HepG2 (cell line): ENCODE data around the gene SOST. TPM values are rescaled to one million over a fixed set of nuclear protein-coding genes. Genes with fewer than 3 reads are reported as not detected.

Experiments used
- CREB1 ChIP-seq, 2 experiments: fragments of 450-650 bp in 1 of 2; IDR thresholded peaks; 2 replicates each; pipeline ENCODE4 v1.6.1; 2016 to 2017; ENCODE audit warnings: control low read depth in 1 of 2, mild to moderate bottlenecking in 1 of 2, missing compliant biosample characterization in 1 of 2, missing genetic modification characterization in 1 of 2
- DMTF1 ChIP-seq: sonication (generic); formaldehyde crosslinking; IDR thresholded peaks from 2 replicates; pipeline ENCODE4 v1.4.0; 2020; ENCODE audit warnings: mild to moderate bottlenecking, missing genetic modification reagents
- MAFK ChIP-seq, 2 experiments: IDR thresholded peaks in 1 of 2; conservative IDR thresholded peaks in 1 of 2; 2 replicates each; pipeline ENCODE4 v1.6.1; 2011; ENCODE audit warnings: improper control_type of control experiment in 2 of 2, low read length in 2 of 2
- MBNL3 ChIP-seq: fragments of 250-450 bp; sonication (Bioruptor Pico); conservative IDR thresholded peaks from 2 replicates; pipeline ENCODE4 v1.8.0; 2022; ENCODE audit warnings: mild to moderate bottlenecking, inconsistent platforms
- NCOA1 ChIP-seq: sonication (generic); formaldehyde crosslinking; IDR thresholded peaks from 2 replicates; pipeline ENCODE4 v1.9.0; 2021; ENCODE audit warnings: missing genetic modification reagents
- POLR2AphosphoS2 ChIP-seq: IDR thresholded peaks from 2 replicates; pipeline ENCODE4 v1.6.1; 2011; ENCODE audit warnings: low read depth, low read length, improper control_type of control experiment
- PRDM4 ChIP-seq: sonication (generic); formaldehyde crosslinking; IDR thresholded peaks from 2 replicates; pipeline ENCODE4 v1.9.0; 2021; ENCODE audit warnings: missing genetic modification reagents, borderline replicate concordance
- RBM22 ChIP-seq: fragments of 200-400 bp; formaldehyde crosslinking; optimal IDR thresholded peaks from 2 replicates; pipeline ENCODE3; 2017; ENCODE audit warnings: mild to moderate bottlenecking, low read length, moderate library complexity
- SP5 ChIP-seq: IDR thresholded peaks from 2 replicates; pipeline ENCODE4 v1.6.1; 2016; ENCODE audit warnings: low read depth, borderline replicate concordance
- TCF7 ChIP-seq: sonication (generic); IDR thresholded peaks from 2 replicates; pipeline ENCODE4 v1.6.1; 2016; ENCODE audit warnings: antibody characterized with exemption, low read depth
- ZMYM4 ChIP-seq: sonication (generic); formaldehyde crosslinking; IDR thresholded peaks from 2 replicates; pipeline ENCODE4 v1.8.1; 2023; ENCODE audit warnings: mild to moderate bottlenecking, missing genetic modification reagents
- ZNF577 ChIP-seq: sonication (generic); formaldehyde crosslinking; IDR thresholded peaks from 2 replicates; pipeline ENCODE4 v1.4.0; 2020; ENCODE audit warnings: mild to moderate bottlenecking, low read depth, missing genetic modification reagents, borderline replicate concordance
- ZNF773 ChIP-seq: sonication (generic); formaldehyde crosslinking; IDR thresholded peaks from 2 replicates; pipeline ENCODE4 v1.4.0; 2020; ENCODE audit warnings: missing genetic modification reagents, borderline replicate concordance
- ZSCAN21 ChIP-seq: sonication (generic); formaldehyde crosslinking; IDR thresholded peaks from 2 replicates; pipeline ENCODE4 v1.8.0; 2022; ENCODE audit warnings: mild to moderate bottlenecking, missing genetic modification reagents, moderate library complexity, borderline replicate concordance
- polyA plus RNA-seq, 8 experiments: library from polyadenylated mRNA; depleted of rRNA in 3 of 8; stranded (reverse) in 7 of 8; unstranded in 1 of 8; fragments of >200 nt; fragmentation: Illumina TruSeq in 4 of 8; extraction: Trizol in 4 of 8; gene quantifications; 2 replicates each; pipeline versions ENCODE4 v1.2.1 to v1.2.3, GENCODE V29; 2011 to 2016; ENCODE audit warnings: low read depth in 4 of 8, missing spikeins in 1 of 8, mixed read lengths in 1 of 8; ENCODE audit not compliant: insufficient read depth in 1 of 8
- total RNA-seq, 5 experiments: library from RNA; depleted of rRNA; stranded (reverse); fragments of >200 nt; fragmentation: Illumina TruSeq; extraction: Trizol; gene quantifications; 2 replicates each; pipeline ENCODE4 v1.2.3, GENCODE V29; 2016; ENCODE audit warnings: low read depth in 1 of 5
- TF ChIP-seq, protein P1 (sequence below): sonication (generic); formaldehyde crosslinking; IDR thresholded peaks from 2 replicates; pipeline ENCODE4 v1.4.0; 2020; ENCODE audit warnings: missing genetic modification reagents, low read depth, mild to moderate bottlenecking, borderline replicate concordance
- TF ChIP-seq, protein P2 (sequence below): sonication (generic); formaldehyde crosslinking; conservative IDR thresholded peaks from 2 replicates; pipeline ENCODE4 v1.4.0; 2020; ENCODE audit warnings: missing genetic modification reagents
- TF ChIP-seq, protein P3 (sequence below): sonication (generic); formaldehyde crosslinking; conservative IDR thresholded peaks from 2 replicates; pipeline ENCODE4 v1.5.0; 2020; ENCODE audit warnings: missing genetic modification reagents

SOST gene
- total and polyA plus RNA-seq, 2 of the 13 experiments (the other 11 are each of a cell fraction or from before 2014, with no cell fraction given) = not detected

- TF ChIP-seq DMTF1 (CRISPR knock-in tag) = no peak
- no peak for TF ChIP-seq POLR2AphosphoS2
- no peak for TF ChIP-seq ZNF773 (CRISPR knock-in tag)
- TF ChIP-seq ZNF577 (CRISPR knock-in tag) = no peak
- TF ChIP-seq MBNL3 (CRISPR knock-in tag) = no peak
- no peak for TF ChIP-seq CREB1 (IDR thresholded peaks at IDR 0.05)
- no peak for TF ChIP-seq CREB1 (CRISPR knock-in tag; IDR thresholded peaks at IDR 0.05)
- TF ChIP-seq, protein P1, sequence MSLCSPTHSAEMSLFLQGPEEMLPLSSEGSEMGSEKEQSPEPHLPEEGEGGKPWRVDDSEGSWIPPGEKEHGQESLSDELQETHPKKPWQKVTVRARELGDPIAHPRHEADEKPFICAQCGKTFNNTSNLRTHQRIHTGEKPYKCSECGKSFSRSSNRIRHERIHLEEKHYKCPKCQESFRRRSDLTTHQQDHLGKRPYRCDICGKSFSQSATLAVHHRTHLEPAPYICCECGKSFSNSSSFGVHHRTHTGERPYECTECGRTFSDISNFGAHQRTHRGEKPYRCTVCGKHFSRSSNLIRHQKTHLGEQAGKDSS = no peak
- no peak for TF ChIP-seq ZSCAN21 (CRISPR knock-in tag)
- TF ChIP-seq MAFK (conservative IDR thresholded peaks at IDR 0.05 in 1 of 2, IDR thresholded peaks at IDR 0.05 in 1 of 2; ENCODE audit: low read length in 2 of 2) = no peak
- TF ChIP-seq, protein P2, sequence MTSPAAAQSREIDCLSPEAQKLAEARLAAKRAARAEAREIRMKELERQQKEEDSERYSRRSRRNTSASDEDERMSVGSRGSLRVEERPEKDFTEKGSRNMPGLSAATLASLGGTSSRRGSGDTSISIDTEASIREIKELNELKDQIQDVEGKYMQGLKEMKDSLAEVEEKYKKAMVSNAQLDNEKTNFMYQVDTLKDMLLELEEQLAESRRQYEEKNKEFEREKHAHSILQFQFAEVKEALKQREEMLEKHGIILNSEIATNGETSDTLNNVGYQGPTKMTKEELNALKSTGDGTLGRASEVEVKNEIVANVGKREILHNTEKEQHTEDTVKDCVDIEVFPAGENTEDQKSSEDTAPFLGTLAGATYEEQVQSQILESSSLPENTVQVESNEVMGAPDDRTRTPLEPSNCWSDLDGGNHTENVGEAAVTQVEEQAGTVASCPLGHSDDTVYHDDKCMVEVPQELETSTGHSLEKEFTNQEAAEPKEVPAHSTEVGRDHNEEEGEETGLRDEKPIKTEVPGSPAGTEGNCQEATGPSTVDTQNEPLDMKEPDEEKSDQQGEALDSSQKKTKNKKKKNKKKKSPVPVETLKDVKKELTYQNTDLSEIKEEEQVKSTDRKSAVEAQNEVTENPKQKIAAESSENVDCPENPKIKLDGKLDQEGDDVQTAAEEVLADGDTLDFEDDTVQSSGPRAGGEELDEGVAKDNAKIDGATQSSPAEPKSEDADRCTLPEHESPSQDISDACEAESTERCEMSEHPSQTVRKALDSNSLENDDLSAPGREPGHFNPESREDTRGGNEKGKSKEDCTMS (CRISPR knock-in tag) = no peak
- TF ChIP-seq TCF7 = peak; percentile 33; the same call in 1 of the 2 replicates
- TF ChIP-seq RBM22 = no peak
- no peak for TF ChIP-seq ZMYM4 (CRISPR knock-in tag)
- peak; percentile 48; the same call in 1 of the 2 replicates for TF ChIP-seq NCOA1 (CRISPR knock-in tag)
- TF ChIP-seq, protein P3, sequence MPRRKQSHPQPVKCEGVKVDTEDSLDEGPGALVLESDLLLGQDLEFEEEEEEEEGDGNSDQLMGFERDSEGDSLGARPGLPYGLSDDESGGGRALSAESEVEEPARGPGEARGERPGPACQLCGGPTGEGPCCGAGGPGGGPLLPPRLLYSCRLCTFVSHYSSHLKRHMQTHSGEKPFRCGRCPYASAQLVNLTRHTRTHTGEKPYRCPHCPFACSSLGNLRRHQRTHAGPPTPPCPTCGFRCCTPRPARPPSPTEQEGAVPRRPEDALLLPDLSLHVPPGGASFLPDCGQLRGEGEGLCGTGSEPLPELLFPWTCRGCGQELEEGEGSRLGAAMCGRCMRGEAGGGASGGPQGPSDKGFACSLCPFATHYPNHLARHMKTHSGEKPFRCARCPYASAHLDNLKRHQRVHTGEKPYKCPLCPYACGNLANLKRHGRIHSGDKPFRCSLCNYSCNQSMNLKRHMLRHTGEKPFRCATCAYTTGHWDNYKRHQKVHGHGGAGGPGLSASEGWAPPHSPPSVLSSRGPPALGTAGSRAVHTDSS (CRISPR knock-in tag) = no peak; the same call in 1 of the 2 replicates
- no peak for TF ChIP-seq PRDM4
- TF ChIP-seq SP5 (CRISPR knock-in tag) = no peak
These were observed 20.8 kb upstream of the SOST start (continued) for GRCh38 chr17:43779145-43780125.
